T-helper 22 cell (primary cell): ENCODE results near the gene ZNF8.
"Not testable (repeated sequence)": the region's sequence is repeated elsewhere in the genome, so short reads cannot be mapped to it uniquely, and the experiment has no call there.

Experiments
- DNase-seq: peaks from one replicate; pipeline ENCODE4 v3.0.0-alpha.2; 2020; ENCODE audit warnings: low read depth

ZNF8 gene

GRCh38 chr19:58278541-58279041, at the start of gene ZNF8:
Gene ZNF8, plus strand, starts transcription at chr19:58278955. Its CDS starts 127 bp downstream, at chr19:58279082.
- peak; percentile 95 for DNase-seq

GRCh38 chr19:58229255-58229639, 49.5 kb upstream of the ZNF8 start:
- DNase-seq, result no peak

GRCh38 chr19:58237324-58237723, 41.4 kb upstream of the ZNF8 start:
- no peak for DNase-seq

GRCh38 chr19:58243351-58243750, 35.4 kb upstream of the ZNF8 start:
- DNase-seq, result no peak

GRCh38 chr19:58248886-58249285, 29.9 kb upstream of the ZNF8 start:
- no peak for DNase-seq

- no peak for DNase-seq
Measured at GRCh38 chr19:58252102-58252685, 26.6 kb upstream of the ZNF8 start.

GRCh38 chr19:58258259-58258658, 20.5 kb upstream of the ZNF8 start:
- DNase-seq, result not testable (repeated sequence)

GRCh38 chr19:58261600-58261967, 17.2 kb upstream of the ZNF8 start:
- DNase-seq, result no peak

GRCh38 chr19:58261968-58262921, 16.5 kb upstream of the ZNF8 start:
- no peak for DNase-seq

- DNase-seq, result no peak
Measured at GRCh38 chr19:58262922-58263296, 15.8 kb upstream of the ZNF8 start.

GRCh38 chr19:58265100-58265499, 13.7 kb upstream of the ZNF8 start:
- no peak for DNase-seq

- no peak for DNase-seq
Measured at GRCh38 chr19:58268344-58268743, 10.4 kb upstream of the ZNF8 start.

GRCh38 chr19:58274771-58275201, 4.0 kb upstream of the ZNF8 start:
- DNase-seq, result no peak

GRCh38 chr19:58275564-58275963, 3.2 kb upstream of the ZNF8 start:
- DNase-seq, result no peak

GRCh38 chr19:58277197-58277596, 1.6 kb upstream of the ZNF8 start:
- no peak for DNase-seq

- no peak for DNase-seq
Measured at GRCh38 chr19:58277748-58278540, 811 bp upstream of the ZNF8 start.

GRCh38 chr19:58279042-58279924, 528 bp downstream of the ZNF8 start:
- peak; percentile 7 for DNase-seq

GRCh38 chr19:58279925-58280316, 1.2 kb downstream of the ZNF8 start:
- no peak for DNase-seq

GRCh38 chr19:58284199-58284598, 5.4 kb downstream of the ZNF8 start:
- DNase-seq, result no peak

GRCh38 chr19:58291943-58292342, 13.2 kb downstream of the ZNF8 start:
- no peak for DNase-seq

- DNase-seq, result no peak
Measured at GRCh38 chr19:58294743-58295374, 16.1 kb downstream of the ZNF8 start.
